Kidney glomerular epithelial cell (primary cell): ENCODE results near the gene TRIO.
A peak's percentile ranks its signal among the peaks of the same experiment; 100 is the strongest.

Source experiments
- DNase-seq: peaks from one replicate; lab custom pipeline; 2025; lab: John Stamatoyannopoulos, UW

The TRIO gene

DNA sequence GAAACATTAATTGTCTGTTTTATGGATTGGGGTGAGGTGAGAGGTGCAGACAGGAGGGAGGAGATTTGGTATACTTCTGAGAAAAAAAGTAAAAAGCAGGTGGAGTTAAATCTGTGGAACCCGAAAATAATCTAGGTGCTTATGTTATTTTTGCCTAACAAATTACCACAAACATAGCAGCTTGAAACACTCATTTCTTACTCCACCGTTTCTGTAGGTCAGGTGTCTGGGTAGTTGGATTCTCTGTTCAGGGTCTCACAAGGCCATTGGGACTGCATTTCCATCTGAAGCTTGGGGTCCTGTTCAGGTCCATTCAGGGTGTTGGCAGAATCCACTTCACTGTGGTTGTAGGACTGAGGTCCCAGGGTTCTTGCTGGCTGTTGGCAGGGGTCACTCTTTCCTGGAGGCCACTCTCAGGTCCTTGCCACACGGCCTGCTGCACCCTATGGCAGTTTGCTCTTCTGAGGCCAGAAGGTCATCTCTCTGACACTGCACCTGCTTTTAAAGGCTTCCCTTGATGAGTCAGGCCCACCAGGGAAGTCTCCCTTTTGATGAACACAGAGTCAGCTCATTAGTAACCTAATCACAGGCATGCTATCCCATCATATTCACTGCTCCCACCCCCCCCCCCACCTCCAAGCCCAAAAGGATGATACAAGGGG lies 82.2 kb downstream of the TRIO start:
- DNase-seq: no peak

DNA sequence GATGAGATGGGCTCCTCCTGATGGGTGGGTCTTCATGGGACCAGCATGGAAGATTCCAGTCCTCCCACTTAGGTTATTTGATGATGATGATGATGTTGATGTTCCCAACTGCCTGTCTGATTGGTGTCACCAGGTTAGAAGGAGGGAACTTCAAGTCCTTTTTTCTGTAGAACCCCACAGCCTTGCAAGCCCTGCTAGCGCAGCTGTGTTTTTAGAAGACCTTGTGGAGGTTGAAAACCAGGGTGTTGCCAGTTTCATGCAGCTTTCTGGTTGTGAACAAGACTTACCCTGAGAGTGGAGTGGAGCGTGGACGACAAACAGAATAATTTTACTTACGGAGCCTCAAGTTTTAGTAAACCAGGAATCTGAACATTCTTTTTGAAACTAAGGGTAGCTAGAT lies 83.0 kb downstream of the TRIO start:
- no peak for DNase-seq

DNA sequence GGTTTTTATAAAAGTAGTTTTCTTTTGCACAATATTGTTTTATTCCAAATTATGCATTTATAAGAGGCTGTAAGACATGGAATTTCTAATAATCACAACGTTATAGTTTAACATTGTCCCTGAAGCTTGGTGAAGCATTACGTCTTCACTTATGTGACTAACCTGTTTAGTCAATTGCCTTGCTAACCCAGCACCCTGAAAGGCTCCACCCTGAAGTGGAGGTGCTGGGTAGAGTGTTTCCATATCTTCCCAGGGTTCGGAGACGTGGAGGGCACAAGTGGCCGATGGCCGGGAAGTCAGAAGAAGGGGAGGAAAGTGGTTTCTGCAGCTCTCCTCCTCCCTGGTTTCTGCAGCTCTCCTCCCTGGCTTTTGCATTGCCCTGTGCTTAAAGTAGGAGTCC lies 83.4 kb downstream of the TRIO start:
- DNase-seq: no peak

DNA sequence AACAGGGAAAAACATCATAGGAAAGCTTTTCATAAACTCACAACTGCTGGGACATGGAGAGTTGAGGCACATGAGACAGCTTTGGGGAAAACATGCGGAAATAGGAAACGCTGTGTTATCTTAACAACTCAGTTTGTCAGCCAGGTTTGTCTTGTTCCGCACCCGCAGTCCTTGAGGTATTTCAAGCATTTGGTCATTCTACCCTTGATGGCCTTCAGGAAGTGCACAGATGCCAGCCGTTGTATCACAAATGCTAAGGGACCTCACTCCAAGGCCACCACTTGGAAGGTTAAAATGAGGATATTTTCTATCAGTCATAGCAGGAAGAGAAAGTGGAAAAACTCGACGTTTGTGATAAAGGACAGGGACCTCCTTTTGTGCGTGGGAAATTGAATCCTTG lies 83.8 kb downstream of the TRIO start:
- DNase-seq: no peak

DNA sequence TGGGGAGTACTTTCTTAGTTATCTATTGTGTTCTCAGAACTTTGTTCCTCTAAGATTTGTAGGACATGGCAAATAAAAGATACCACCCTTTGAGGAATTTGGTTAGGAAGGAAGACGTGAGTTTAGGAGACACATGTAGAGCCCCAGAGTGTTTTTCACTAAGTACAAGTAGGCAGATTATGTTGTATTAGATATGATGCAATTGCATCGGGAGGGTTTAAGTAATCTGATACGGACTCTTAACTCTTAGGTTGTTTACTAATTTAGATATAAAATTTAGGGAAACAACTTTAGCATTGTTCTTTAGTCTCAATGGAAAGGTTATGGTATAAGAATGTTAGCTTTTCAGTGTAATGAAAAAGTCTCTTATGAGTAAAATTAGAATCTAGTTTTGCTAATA lies 84.4 kb downstream of the TRIO start:
- no peak for DNase-seq

DNA sequence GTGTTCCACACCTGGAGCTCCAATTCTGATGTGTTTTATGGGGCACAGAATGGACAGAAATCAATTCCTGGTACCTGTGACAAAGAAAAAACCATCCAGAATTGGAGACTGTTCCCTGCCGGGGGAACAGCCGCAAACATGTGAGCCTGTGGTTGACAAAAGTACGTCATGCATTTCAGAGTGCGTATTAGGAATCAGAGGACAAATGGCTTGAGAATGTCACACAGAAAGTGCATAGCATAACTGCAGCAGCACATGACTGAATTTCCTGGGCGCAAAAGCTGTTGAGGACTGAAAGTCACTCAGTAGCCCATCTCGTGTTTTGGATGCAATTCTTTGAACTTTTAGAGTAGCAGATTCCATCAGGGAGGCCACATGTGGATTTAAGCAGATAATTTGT lies 85.1 kb downstream of the TRIO start:
- no peak for DNase-seq

DNA sequence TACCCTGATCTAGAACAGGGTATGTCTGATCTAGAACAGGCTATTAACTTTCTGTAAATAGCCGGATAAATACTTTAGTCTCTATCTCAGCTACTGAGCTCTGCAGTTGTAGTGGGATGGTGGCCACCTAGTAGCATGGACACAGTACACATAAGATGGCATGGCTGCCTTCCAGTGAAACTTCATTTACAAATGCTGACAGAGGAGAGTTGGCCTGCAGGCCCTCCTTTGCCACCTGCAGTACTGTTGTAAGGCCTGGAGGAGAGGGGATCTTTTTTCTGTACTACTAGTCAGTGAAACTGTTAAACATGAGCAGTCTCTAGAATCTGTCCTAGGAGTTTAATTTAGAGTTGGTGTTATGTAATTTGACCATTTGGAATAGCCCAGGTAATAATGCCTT lies 86.0 kb downstream of the TRIO start:
- no peak for DNase-seq

DNA sequence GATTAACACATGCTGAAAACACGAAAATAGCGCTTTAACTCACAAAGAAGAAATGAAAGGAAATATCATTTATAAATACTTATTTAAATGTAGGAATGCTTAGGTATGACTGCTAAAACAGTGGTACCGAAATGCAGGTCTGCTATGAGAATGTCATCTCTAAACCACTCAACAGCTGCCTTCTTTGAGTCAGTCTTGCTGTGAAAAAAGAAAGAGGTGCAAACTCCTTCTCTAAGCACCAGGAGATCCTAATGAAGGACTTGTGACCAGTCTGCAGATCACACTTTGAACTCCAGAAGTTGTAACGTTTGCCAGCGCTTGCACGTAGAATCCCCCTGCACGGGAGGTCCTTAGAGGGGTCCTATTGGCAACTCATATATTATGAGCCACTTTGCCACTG lies 86.6 kb downstream of the TRIO start:
- no peak for DNase-seq

DNA sequence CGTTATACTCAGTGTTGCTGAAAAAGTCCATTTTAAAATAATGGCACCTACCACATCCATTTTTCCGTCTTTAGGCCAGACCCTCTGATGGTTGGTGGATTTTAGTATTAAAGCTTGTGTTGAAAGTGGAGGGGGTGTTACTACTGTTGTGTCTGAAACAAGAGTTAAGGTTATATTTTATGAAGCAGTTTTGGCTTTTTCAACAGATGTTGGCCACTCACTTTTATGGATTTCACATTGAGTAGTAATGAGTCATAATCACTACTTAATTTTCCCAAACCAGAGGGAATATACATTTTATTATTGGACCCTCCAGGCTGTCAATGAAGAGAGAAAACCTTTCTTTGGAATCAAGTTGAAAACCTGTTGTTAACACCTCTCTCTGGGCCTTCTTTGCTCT lies 88.0 kb downstream of the TRIO start:
- no peak for DNase-seq

DNA sequence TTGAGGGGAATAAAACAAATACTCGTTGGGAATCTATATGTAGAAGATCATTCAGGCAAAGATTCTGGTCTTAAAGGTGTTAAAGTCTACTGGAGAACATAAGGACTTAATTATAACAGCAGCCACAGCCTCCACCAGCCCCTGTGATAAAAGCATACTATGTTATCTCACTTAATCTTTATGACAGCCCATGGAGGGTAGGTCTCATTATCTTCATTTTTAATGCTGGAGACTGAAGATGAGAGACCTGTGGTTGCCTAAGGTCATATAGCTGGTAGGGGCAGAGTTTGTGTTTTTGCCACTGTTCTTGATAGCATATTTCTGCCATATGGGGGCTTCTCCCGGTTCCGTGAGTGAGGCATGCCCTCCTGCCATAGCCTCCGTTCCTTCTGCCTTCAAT lies 88.7 kb downstream of the TRIO start:
- DNase-seq: no peak

DNA sequence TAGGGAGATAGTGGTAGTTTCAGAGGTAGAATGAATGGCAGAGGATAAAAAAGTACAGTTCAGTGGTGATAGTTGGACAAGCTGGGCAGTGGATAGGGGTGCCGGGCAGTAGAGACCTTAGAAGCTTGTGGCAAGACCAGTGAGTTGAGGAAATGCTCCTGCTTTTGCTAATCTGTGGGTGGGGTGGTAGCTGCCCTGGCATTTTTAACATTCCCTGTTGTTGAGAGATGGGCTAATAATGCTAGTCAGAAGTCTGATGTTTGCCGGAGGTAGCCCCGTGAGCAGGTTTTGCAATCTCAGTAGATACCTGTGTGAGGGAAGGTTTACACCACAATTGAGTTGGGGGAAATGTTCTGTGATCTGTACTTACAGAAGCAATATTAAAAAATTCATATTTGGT lies 91.1 kb downstream of the TRIO start:
- peak; percentile 33 for DNase-seq

DNA sequence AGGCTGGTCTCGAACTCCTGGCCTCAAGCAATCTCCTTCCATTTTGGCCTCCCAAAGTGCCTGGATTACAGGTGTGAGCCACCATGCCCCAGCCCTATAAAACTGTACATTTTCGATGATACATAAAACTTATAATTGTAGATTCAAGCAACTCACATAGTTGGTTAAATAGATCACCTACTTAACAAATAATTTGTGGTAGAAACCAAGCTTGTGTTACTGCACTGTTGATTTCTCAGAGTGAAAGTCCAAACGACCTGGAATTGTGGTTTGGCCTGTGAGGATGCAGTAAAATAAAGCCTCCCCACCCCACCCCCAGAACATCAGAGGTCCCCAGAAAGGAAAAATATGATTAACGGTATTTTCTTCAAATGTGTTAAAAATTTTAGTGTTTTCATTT lies 92.7 kb downstream of the TRIO start:
- no peak for DNase-seq

DNA sequence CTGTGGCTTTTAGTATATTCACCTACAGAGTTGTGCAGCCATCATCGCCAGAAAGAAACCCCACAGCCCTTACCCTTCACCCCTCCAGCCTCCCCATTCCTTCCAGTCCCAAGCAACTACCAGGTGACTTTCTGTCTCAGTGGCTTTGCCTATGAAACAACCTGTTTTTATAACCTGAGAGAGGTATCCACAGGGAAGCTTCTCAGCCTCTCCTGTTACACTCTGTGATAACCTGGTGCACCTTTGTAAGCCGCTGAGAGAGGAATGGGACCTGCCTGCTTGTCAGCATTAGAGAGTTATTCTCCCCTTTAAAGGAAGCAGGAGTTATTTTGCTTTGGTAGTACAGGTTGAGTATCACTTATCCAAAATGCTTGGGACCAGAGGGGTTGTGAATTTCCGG lies 93.6 kb downstream of the TRIO start:
- DNase-seq: no peak

DNA sequence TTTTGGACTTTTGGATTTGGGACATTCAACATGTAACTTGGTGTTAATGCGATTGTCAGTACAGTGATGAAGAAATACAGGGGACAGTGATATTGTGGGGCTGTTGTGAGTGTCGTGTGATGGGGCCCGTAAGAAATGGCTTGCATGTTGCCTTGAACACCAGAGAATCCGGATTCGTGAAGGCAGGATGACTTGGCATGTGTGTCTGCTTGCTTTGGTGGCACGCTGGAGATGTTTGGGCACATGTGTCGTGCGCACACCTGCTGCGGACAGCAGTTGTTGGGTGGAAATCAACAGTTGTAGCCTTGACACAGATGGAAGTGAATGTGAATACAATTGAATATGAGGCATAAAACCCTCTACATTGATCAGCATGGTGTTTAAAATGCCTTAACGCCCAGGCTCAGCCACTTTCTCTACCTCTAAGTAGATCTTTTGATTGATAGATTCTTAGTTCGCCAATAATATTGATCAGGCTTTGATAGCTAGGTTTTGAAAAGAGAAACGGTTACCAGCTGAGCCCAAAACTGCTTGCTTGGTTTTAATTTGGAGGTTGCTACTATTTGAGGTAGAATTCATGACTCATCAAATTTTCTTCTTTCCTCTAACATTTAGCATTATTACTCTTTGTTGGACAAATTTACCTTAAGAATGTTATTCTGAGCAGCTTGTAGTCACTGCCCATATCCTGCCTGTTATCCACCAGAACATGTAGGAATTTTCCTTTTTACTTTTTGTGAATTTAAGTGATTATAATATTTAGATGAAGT lies 94.4 kb downstream of the TRIO start:
- DNase-seq: no peak

DNA sequence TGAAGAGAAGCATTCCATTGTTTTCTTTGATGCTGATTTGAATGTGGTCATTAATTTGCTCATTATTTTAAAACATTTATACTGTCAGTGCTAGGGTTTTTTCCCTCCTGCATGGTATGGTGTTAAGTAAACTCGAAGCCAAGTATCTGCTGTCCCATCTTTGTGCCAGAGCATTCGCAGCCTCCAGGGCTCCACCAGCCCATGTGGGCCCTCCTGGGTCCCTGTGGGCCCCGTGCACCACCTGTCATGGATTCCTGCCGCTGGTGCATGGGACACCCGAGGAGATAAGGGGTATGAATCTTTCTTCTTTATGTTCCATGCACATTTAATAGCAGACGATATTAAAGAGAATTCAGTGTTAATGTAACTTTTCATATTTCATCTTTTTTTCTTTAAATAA lies 95.1 kb downstream of the TRIO start:
- DNase-seq: no peak

DNA sequence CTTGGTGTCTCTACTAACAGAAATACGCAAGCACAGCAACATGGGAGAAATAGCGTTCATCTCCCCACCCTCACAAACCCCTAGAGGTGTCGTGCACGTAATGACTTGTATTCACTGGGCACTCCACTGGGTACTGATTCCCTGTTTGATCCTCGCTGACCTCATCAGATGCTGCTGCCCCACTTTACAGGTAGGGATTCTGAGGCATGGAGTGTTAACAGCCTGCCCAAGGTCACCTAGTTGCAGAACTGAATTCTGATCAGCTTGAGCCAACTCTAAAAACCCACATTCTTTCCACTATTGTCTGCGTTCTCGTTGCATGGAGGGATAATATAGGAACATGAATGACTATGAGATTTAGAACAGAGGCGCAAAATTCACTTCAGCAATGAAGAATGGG lies 96.3 kb downstream of the TRIO start:
- no peak for DNase-seq

DNA sequence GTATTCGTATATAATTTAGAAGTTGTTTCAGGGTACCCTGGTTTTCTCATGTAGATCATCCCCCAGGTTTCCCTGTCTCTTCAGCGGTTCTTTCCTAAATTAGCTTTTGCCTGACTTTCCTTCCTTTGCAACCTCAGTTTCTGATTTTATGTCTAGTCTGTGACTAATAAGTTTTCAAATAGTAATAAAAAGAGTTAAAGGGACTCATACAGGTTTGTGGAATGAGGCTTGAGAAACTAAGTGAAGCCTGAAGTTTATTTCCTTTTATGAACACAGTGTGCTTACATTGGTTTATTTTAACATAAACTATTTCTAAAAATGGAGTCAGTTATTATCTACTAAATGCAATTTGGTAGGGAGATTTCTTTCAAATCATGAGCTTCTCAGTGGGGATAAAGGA lies 96.8 kb downstream of the TRIO start:
- DNase-seq: no peak

DNA sequence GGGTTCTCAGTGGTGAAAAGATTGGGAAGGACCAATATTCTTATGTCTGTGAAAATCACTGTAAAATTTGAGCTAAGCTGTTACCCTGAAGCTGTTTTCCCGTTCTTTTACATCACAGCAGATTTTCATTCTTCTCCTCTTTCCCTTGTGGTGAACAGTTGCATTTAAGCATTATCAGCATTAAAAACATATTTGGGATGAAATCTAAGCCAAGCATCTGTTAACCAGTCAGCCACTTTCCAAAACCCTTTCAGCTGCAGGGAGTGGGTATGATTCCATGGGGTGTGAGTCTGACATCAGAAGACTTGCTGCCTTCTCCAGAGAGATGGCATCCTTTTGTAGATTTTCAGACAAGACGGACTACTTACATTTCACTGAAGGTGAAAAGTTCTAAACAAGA lies 97.2 kb downstream of the TRIO start:
- DNase-seq: no peak

DNA sequence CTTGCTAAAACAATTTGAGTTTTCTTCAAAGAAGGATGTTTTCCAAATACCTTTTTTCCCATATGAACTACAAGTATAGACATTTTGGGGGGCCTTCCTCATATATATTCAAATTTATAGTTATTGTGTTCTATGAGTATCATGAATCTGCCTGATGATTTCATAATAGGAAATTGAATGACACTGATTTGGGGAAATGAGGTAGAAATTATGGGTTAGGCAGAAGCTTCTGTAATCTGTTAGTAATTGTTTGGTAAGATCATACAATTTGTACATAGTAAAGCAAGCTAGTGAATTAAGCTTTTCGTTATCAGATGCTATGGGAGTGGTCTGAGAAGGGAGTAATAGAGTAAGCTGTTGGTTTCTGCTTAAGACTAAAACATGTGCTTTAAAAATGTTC lies 98.0 kb downstream of the TRIO start:
- no peak for DNase-seq

DNA sequence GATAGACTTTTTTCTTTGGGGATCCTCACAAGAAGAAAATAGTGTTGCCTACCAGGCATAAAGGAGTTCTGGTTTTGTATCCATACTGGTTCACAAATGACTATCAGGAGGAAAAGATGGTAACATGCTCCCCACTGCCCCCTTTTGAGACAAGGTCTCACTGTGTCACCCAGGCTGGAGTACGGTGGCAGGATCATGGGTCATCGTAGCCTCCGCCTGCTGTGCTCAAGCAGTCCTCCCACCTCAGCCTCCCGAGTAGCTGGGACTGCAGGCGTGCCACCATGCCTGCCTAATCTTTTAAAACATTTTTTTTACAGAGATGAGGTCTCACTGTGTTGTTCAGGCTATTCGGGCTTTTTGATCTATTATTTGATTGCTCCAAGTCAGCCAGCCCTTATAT lies 99.3 kb downstream of the TRIO start:
- no peak for DNase-seq

DNA sequence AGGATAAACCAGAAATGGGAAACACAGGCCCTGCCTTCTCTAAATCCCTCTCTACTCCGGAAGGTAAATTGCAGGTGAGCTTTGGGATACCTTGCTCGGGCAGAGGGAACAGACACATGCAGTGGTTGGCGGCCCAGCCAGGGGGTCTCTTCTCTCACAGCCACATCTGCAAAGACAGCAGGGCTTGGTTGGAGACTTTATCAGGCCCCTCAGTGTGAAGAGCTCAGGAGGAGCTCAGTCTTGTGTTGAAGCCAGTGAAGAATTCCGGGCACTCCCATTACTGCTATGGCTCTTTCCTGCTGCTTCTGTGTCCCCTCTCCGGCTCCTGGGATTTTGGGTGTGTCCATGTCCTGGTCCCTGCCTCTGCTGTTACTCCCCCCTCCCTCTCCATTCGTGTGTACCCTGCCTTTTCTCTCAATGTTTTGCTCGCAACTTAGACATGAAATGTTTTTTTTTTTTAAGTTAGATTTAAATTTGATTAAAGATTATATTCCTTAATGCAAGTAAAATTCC lies 99.8 kb downstream of the TRIO start:
- no peak for DNase-seq

DNA sequence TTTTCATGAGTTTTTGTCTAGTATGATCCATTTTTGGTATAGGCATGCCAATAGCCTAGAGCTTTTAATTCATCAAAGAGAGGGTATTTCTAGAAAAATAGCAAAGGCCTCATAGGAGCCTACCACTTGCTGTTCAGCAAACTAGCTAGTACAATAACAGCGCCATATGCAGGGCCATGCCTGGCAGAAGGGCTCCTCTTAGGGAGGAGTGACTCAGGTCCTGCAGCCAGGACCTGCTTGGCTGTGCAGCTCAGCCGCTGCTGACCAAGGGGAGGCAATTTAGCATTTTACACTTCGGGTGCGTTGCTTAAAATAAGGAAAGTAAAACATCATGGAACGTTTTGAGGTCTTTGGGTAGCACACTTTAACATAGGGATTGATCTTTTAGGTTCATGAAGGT lies 100.6 kb downstream of the TRIO start:
- no peak for DNase-seq

DNA sequence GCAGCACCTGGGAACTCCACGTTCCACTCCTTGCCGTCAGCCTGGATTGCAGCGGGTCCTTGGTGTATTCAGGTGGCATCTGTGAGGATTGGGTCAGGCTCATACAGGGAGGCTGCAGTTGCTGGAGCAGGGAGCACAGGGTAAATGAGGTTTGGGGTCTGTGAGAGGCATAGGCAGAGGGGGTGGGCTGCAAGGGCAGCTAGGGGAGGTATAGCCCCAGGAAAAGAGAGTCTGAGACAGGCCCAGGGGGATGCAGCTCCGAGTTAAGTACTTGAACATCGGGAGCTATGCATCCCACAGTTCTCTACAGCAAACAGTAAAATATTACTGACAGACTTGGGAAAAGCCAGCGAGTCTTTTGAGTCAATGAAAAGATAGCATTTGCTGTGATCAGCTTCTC lies 101.6 kb downstream of the TRIO start:
- DNase-seq: no peak
